Uterus (tissue), 2 donors: Measurements from ENCODE around the gene FGF4.

Experiments used
- POLR2A ChIP-seq, 2 donors: fragments of 450-650 bp; IDR thresholded peaks; one replicate each; pipeline ENCODE4 v1.6.1; 2016; ENCODE audit warnings: antibody characterized with exemption in 2 of 2, mild to moderate bottlenecking in 1 of 2, moderate library complexity in 1 of 2
- TF ChIP-seq, protein P1 (sequence below), 4 experiments: fragments of 200-600 bp in 2 of 4; fragments of 450-650 bp in 2 of 4; sonication (generic) in 2 of 4; IDR thresholded peaks; one replicate each; pipeline ENCODE4 v1.5.1; 2016 to 2019; ENCODE audit warnings: antibody characterized with exemption in 4 of 4, mild to moderate bottlenecking in 2 of 4, moderate library complexity in 1 of 4

DNA sequence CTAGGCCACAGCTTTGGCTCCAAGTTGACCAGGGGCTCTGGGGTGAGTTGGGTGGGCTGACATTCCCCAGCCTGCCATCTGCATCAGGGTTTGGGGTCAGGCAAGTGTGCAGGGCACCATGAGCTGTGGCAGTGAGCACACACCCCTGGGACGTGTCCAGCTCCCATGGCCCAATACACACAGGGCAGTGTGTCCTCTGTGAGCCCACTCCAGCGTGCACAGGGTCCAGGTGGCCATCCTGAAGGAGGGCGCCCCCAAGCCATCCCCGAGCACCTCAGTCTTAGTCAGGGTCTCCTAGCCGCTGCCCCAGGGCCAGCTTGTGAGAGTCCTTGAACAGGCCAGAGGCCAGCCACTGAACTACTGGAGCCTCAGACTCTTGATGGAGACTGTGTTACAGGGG is 45.3 kb upstream of the FGF4 start:
- TF ChIP-seq, protein P1, sequence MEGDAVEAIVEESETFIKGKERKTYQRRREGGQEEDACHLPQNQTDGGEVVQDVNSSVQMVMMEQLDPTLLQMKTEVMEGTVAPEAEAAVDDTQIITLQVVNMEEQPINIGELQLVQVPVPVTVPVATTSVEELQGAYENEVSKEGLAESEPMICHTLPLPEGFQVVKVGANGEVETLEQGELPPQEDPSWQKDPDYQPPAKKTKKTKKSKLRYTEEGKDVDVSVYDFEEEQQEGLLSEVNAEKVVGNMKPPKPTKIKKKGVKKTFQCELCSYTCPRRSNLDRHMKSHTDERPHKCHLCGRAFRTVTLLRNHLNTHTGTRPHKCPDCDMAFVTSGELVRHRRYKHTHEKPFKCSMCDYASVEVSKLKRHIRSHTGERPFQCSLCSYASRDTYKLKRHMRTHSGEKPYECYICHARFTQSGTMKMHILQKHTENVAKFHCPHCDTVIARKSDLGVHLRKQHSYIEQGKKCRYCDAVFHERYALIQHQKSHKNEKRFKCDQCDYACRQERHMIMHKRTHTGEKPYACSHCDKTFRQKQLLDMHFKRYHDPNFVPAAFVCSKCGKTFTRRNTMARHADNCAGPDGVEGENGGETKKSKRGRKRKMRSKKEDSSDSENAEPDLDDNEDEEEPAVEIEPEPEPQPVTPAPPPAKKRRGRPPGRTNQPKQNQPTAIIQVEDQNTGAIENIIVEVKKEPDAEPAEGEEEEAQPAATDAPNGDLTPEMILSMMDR (IDR thresholded peaks at IDR 0.05): no peak
- TF ChIP-seq POLR2A (IDR thresholded peaks at IDR 0.05): no peak
